Ovary (tissue), 9 donors: ENCODE data around the gene EFHD2. TPM values are rescaled to one million over a fixed set of nuclear protein-coding genes. Genes with fewer than 3 reads are reported as not detected.
"Not testable (repeated sequence)": the region's sequence is repeated elsewhere in the genome, so short reads cannot be mapped to it uniquely, and the experiment has no call there.

ENCODE experiments used
- DNase-seq, 5 donors: peaks; one replicate each; pipeline ENCODE4 v3.0.0-alpha.2; 2019 to 2020
- H3K27ac ChIP-seq, 2 donors: fragments of 200-600 bp; one replicate each; pipeline versions ENCODE4 v1.5.1 to v1.8.0; 2019 to 2022
- H3K27me3 ChIP-seq: fragments of 200-600 bp; one replicate; pipeline ENCODE4 v1.8.0; 2022
- H3K36me3 ChIP-seq: fragments of 200-600 bp; sonication (generic); one replicate; pipeline ENCODE4 v1.5.1; 2019
- H3K4me1 ChIP-seq: one replicate; pipeline ENCODE4 v1.8.1; 2013; ENCODE audit warnings: mild to moderate bottlenecking, moderate library complexity; ENCODE audit not compliant: insufficient read depth
- H3K4me3 ChIP-seq: fragments of 200-600 bp; sonication (generic); one replicate; pipeline ENCODE4 v1.5.1; 2017
- H3K9me3 ChIP-seq, 2 donors: fragments of 200-600 bp in 1 of 2; sonication (generic) in 1 of 2; one replicate each; pipeline versions ENCODE4 v1.5.1 to v1.8.1; 2013 to 2019; ENCODE audit warnings: mild to moderate bottlenecking in 1 of 2, moderate library complexity in 1 of 2
- CTCF ChIP-seq, 3 donors: fragments of 450-650 bp in 2 of 3; fragments of 200-600 bp in 1 of 3; IDR thresholded peaks; one replicate each; pipeline versions ENCODE4 v1.5.1 to v1.8.0; 2016 to 2022; ENCODE audit warnings: antibody characterized with exemption in 3 of 3, mild to moderate bottlenecking in 1 of 3
- EP300 ChIP-seq: sonication (generic); formaldehyde crosslinking; IDR thresholded peaks from one replicate; pipeline ENCODE4 v1.6.1; 2017; ENCODE audit warnings: antibody characterized with exemption
- POLR2A ChIP-seq: fragments of 450-650 bp; IDR thresholded peaks from one replicate; pipeline ENCODE4 v1.6.1; 2017; ENCODE audit warnings: antibody characterized with exemption, mild to moderate bottlenecking, moderate library complexity
- WGBS, 3 donors: extraction: QIAGEN DNeasy Blood & Tissue Kit in 1 of 3; methylation state at CpG; one replicate each; pipeline versions ENCODE4 v1.1.5 to v1.1.7; 2013 to 2017; 5-methylcytosine and 5-hydroxymethylcytosine counted together
- intact Hi-C, 4 donors: fragments of 100-400 bp; cut with DNase I; formaldehyde crosslinking; loops; one replicate each; pipeline versions ENCODE4 v1.11.0 to v1.15.1; 2022 to 2023
- polyA plus RNA-seq, 2 donors: library from polyadenylated mRNA; stranded (reverse); fragments of 200-250 nt in 1 of 2; fragments of 350-450 nt in 1 of 2; fragmentation: Illumina TruSeq in 1 of 2; extraction: RNeasy Lipid Tissue Mini Kit (QIAGEN cat#74804) in 1 of 2; gene quantifications; one replicate each; pipeline ENCODE4 v1.2.3, GENCODE V29; 2013 to 2014
- total RNA-seq, 7 donors: library from RNA; depleted of rRNA in 2 of 7; stranded (reverse); fragments of >200 nt in 2 of 7; fragmentation: NEBNext Ultra II Directional in 3 of 7; extraction: Animal tissue kit (Norgen Biotek cat#: 25700) in 3 of 7; gene quantifications; one replicate each; pipeline versions ENCODE4 v1.1.0 to v1.2.4, GENCODE V29; 2016 to 2023
- donor health status: DM: no; HTN: no; CAD: no; lungs with moderate emphysema.
- donor health status: DM: no; HTN: no; CAD: no.
- donor health status: Bipolar disorder and iron deficiency.
- donor health status: DM: yes; HTN: yes; CAD: no.
- donor health status: DM: no; HTN: no; CAD: no.
- donor health status: DM: yes; HTN: yes; CAD: no.

EFHD2 gene
- total and polyA plus RNA-seq, 9 donors, result 19.6 to 63.2 (median 29.6) TPM

DNA sequence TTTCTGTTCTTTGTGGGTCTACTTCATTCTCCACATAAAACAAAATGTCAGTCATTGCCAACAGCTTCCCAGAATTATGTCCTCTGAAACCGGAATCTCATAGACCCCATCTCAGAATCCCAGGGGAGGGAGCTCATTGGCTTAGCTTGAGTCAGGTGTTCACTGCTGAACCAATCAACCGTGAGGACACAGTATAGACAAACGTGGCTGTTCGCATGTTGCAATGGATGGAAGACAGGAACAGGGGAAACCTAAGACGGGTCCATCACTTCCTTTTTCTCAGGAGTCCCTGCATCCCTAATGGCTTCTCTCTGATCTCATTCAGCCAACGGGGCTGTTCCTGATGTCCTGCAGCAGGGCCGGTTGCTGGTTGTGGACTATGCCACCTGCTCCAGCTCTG is 56.0 kb downstream of the EFHD2 start:
- Histone ChIP-seq H3K27ac (no peak overlapping the region), H3K4me1 (no peaks in the 10 kb centered on the region), H3K9me3 (no peaks in the 10 kb centered on the region), H3K36me3 (no peaks in the 10 kb centered on the region), H3K4me3 (no peak overlapping the region), H3K27me3 (no peaks in the 10 kb centered on the region)
- intact Hi-C loops, result no loop called here
- WGBS, 3 donors, result 72 to 84% (median 80%) methylated on average over 7 of the region's 7 CpGs
- no peak for DNase-seq
- no peak for TF ChIP-seq POLR2A
- TF ChIP-seq CTCF (IDR thresholded peaks at IDR 0.05), result no peak
- TF ChIP-seq EP300, result no peak

DNA sequence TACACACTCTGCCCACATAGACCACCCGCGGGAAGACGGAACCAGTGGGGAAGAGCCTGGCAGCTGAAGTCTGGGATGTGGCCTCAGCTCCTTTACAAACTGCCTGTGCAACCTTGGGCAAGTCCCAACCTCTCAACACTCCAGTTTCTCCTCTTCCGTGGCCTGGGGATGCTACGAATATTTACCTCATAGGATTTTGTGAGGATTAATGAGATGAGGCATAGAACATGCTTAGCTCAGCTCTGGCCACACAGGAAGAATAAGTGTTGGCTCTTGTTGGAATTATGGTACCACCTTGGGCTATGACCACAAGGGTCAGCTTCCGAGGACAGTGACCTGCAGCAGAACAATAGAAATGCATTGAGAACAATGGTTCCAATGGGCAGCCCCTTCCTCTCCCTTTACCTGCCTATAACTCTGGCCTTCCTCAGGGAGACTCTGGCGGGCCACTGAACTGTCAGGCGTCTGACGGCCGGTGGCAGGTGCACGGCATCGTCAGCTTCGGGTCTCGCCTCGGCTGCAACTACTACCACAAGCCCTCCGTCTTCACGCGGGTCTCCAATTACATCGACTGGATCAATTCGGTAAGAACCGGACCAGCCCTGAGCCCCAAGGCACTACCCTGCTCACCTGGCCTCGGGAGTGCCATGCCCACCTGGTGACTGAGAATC is 57.4 kb downstream of the EFHD2 start:
- H3K36me3 ChIP-seq, H3K4me1 ChIP-seq, H3K9me3 ChIP-seq, intact Hi-C loops, DNase-seq, H3K27ac ChIP-seq, H3K4me3 ChIP-seq, H3K27me3 ChIP-seq: not testable (repeated sequence)
- 93 to 94% (median 94%) methylated on average over 22 of the region's 22 CpGs for WGBS, 3 donors

DNA sequence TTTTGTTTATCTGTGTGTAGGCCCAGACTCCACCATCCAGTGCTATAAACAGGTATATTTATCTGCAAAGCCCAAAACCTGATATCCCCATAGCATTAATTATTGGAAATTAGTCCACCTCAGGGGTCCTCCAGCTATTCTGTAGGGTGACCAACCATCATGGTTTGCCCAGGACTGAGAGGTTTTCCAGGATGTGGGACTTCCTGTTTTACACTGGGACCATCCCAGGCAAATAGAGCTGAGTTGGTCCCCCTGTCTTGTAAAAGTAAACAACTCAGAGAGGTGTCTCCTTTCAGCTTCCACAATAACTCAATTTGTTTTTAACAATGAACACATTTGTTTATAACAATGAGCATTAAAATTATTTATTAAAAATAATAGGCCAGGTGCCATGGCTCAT is 58.5 kb downstream of the EFHD2 start:
- Histone ChIP-seq H3K4me3 (no peak overlapping the region), H3K27ac (no peak overlapping the region), H3K4me1 (no peaks in the 10 kb centered on the region), H3K36me3 (no peaks in the 10 kb centered on the region), H3K9me3 (no peaks in the 10 kb centered on the region), H3K27me3 (no peaks in the 10 kb centered on the region)
- intact Hi-C loops, result no loop called here
- DNase-seq, result no peak
- no peak for TF ChIP-seq EP300
- TF ChIP-seq CTCF (IDR thresholded peaks at IDR 0.05), result no peak
- TF ChIP-seq POLR2A, result no peak

- TF ChIP-seq CTCF (IDR thresholded peaks at IDR 0.05) (no peak), EP300 (no peak), POLR2A (no peak)
- intact Hi-C loops, result no loop called here
Measured at GRCh38 chr1:15469361-15469760, 59.7 kb downstream of the EFHD2 start.

GRCh38 chr1:15469821-15470448 is 60.2 kb downstream of the EFHD2 start:
- H3K36me3 ChIP-seq, H3K27ac ChIP-seq, H3K27me3 ChIP-seq, H3K4me1 ChIP-seq, intact Hi-C loops, DNase-seq, H3K4me3 ChIP-seq, H3K9me3 ChIP-seq: not testable (repeated sequence)
- WGBS, 3 donors, result 74 to 85% (median 83%) methylated on average over 9 of the region's 9 CpGs

More at GRCh38 chr1:15469361-15469760, 59.7 kb downstream of the EFHD2 start:
- H3K4me1 ChIP-seq, result no peaks in the 10 kb centered on the region
- WGBS, 3 donors, result 42 to 46% (median 44%) methylated on average over 3 of the region's 3 CpGs
- H3K9me3 ChIP-seq, result no peaks in the 10 kb centered on the region
- no peak overlapping the region for H3K4me3 ChIP-seq
- H3K36me3 ChIP-seq, result no peaks in the 10 kb centered on the region
- DNase-seq, result no peak
- H3K27me3 ChIP-seq, result no peaks in the 10 kb centered on the region
- H3K27ac ChIP-seq, result no peak overlapping the region

DNA sequence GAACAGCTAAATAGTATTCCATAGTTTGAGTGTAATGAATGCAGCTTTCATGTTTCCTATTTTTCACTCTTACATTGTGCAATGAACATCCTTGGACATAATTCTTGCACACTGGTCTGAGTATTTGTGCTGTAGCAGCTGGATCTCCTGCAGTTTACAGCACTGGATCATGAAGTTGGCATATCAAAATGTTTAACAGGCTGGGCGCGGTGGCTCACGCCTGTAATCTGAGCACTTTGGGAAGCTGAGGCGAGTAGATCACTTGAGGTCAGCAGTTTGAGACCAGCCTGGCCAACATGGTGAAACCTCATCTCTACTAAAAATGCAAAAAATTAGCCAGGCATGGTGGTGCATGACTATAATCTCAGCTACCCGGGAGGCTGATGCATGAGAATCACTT is 61.4 kb downstream of the EFHD2 start:
- not testable (repeated sequence) for H3K4me3 ChIP-seq
- 89 to 95% (median 89%) methylated on average over 5 of the region's 5 CpGs for WGBS, 3 donors

DNA sequence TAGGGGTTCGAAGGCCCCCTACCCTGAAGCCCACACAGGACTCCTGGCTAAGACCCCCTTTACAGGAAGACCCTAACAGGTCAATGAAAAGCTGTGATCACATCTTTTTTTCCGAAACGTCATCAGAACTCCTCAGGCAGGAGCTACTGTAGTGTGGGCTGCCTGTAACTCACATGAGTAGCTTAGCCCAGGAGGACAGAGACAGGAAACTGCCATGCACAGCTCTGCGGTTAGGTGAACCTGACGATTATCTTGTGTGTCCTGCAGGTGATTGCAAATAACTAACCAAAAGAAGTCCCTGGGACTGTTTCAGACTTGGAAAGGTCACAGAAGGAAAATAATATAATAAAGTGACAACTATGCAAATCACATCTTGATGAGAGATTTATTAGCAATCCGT is 62.0 kb downstream of the EFHD2 start:
- H3K4me3 ChIP-seq, H3K27me3 ChIP-seq: not testable (repeated sequence)
- 84 to 90% (median 89%) methylated on average over 6 of the region's 6 CpGs for WGBS, 3 donors

More for the DNA sequence above, 61.4 kb downstream of the EFHD2 start:
- H3K36me3 ChIP-seq, DNase-seq, H3K27me3 ChIP-seq, intact Hi-C loops, H3K9me3 ChIP-seq, H3K27ac ChIP-seq, H3K4me1 ChIP-seq: not testable (repeated sequence)

More for the DNA sequence above, 62.0 kb downstream of the EFHD2 start:
- intact Hi-C loops, H3K9me3 ChIP-seq, DNase-seq, H3K36me3 ChIP-seq, H3K27ac ChIP-seq, H3K4me1 ChIP-seq: not testable (repeated sequence)
